HepG2 (cell line): ENCODE measurements around the gene CST3. TPM values are rescaled to one million over a fixed set of nuclear protein-coding genes. Genes with fewer than 3 reads are reported as not detected.

Experiments used
- ATF5 ChIP-seq: sonication (generic); formaldehyde crosslinking; IDR thresholded peaks from 2 replicates; pipeline ENCODE4 v1.4.0; 2020; ENCODE audit warnings: mild to moderate bottlenecking, low read depth, missing genetic modification reagents
- ELF1 ChIP-seq: sonication (generic); formaldehyde crosslinking; IDR thresholded peaks from 2 replicates; pipeline ENCODE4 v1.4.0; 2020; ENCODE audit warnings: missing genetic modification reagents
- HOXD1 ChIP-seq: sonication (generic); formaldehyde crosslinking; IDR thresholded peaks from 2 replicates; pipeline ENCODE4 v1.5.0; 2020; ENCODE audit warnings: missing genetic modification reagents
- JARID2 ChIP-seq: sonication (generic); formaldehyde crosslinking; IDR thresholded peaks from 2 replicates; pipeline ENCODE4 v1.8.1; 2023; ENCODE audit warnings: missing genetic modification reagents, inconsistent platforms; ENCODE audit not compliant: insufficient replicate concordance
- MXD3 ChIP-seq: IDR thresholded peaks from 2 replicates; pipeline ENCODE4 v1.6.1; 2016; ENCODE audit warnings: mild to moderate bottlenecking, missing biosample characterization, missing genetic modification reagents
- MYPOP ChIP-seq: sonication (generic); formaldehyde crosslinking; IDR thresholded peaks from 2 replicates; pipeline ENCODE4 v1.8.1; 2023; ENCODE audit warnings: mild to moderate bottlenecking, moderate library complexity, missing genetic modification reagents
- NFAT5 ChIP-seq: sonication (generic); formaldehyde crosslinking; IDR thresholded peaks from 2 replicates; pipeline ENCODE4 v1.4.0; 2020; ENCODE audit warnings: missing genetic modification reagents
- NFATC3 ChIP-seq: sonication (generic); formaldehyde crosslinking; IDR thresholded peaks from 2 replicates; pipeline ENCODE4 v1.5.1; 2020; ENCODE audit warnings: mild to moderate bottlenecking, missing genetic modification reagents
- PAXIP1 ChIP-seq: sonication (generic); formaldehyde crosslinking; conservative IDR thresholded peaks from 2 replicates; pipeline ENCODE4 v1.4.0; 2020; ENCODE audit warnings: mild to moderate bottlenecking, missing genetic modification reagents, moderate library complexity
- PHF20 ChIP-seq: sonication (generic); formaldehyde crosslinking; IDR thresholded peaks from 2 replicates; pipeline ENCODE4 v1.5.0; 2020; ENCODE audit warnings: mild to moderate bottlenecking, missing genetic modification reagents
- TAF15 ChIP-seq: fragments of 200-400 bp; formaldehyde crosslinking; IDR thresholded peaks from one replicate; pipeline ENCODE4 v1.6.1; 2018; ENCODE audit warnings: mild to moderate bottlenecking, low read depth, low read length; ENCODE audit not compliant: poor library complexity, severe bottlenecking
- THAP11 ChIP-seq: IDR thresholded peaks from 2 replicates; pipeline ENCODE4 v1.6.1; 2016; ENCODE audit warnings: missing biosample characterization, missing genetic modification reagents
- YY1 ChIP-seq: IDR thresholded peaks from 2 replicates; pipeline ENCODE4 v1.6.1; 2011; ENCODE audit warnings: low read length, low read depth, moderate library complexity, mild to moderate bottlenecking; ENCODE audit not compliant: insufficient read depth, insufficient replicate concordance
- ZNF143 ChIP-seq: sonication (generic); formaldehyde crosslinking; IDR thresholded peaks from 2 replicates; pipeline ENCODE4 v1.4.0; 2020; ENCODE audit warnings: missing genetic modification reagents
- ZNF562 ChIP-seq: sonication (generic); formaldehyde crosslinking; IDR thresholded peaks from 2 replicates; pipeline ENCODE4 v1.8.0; 2022; ENCODE audit warnings: missing genetic modification reagents, borderline replicate concordance
- ZNF605 ChIP-seq: sonication (generic); formaldehyde crosslinking; IDR thresholded peaks from 2 replicates; pipeline ENCODE4 v1.8.0; 2022; ENCODE audit warnings: mild to moderate bottlenecking, missing genetic modification reagents
- ZNF652 ChIP-seq: IDR thresholded peaks from 2 replicates; pipeline ENCODE4 v1.6.1; 2016; ENCODE audit warnings: low read depth, borderline replicate concordance
- polyA plus RNA-seq, 8 experiments: library from polyadenylated mRNA; depleted of rRNA in 3 of 8; stranded (reverse) in 7 of 8; unstranded in 1 of 8; fragments of >200 nt; fragmentation: Illumina TruSeq in 4 of 8; extraction: Trizol in 4 of 8; gene quantifications; 2 replicates each; pipeline versions ENCODE4 v1.2.1 to v1.2.3, GENCODE V29; 2011 to 2016; ENCODE audit warnings: low read depth in 4 of 8, missing spikeins in 1 of 8, mixed read lengths in 1 of 8; ENCODE audit not compliant: insufficient read depth in 1 of 8
- total RNA-seq, 5 experiments: library from RNA; depleted of rRNA; stranded (reverse); fragments of >200 nt; fragmentation: Illumina TruSeq; extraction: Trizol; gene quantifications; 2 replicates each; pipeline ENCODE4 v1.2.3, GENCODE V29; 2016; ENCODE audit warnings: low read depth in 1 of 5

Gene CST3
- total and polyA plus RNA-seq, 2 of the 13 experiments (the other 11 are each of a cell fraction or from before 2014, with no cell fraction given): 690 to 1,005 TPM

GRCh38 chr20:23634985-23635767, 2.6 kb downstream of the CST3 start (continued):
- no peak for TF ChIP-seq MYPOP (CRISPR knock-in tag)
- no peak for TF ChIP-seq TAF15
- TF ChIP-seq ZNF143 (CRISPR knock-in tag): no peak
- TF ChIP-seq PAXIP1 (CRISPR knock-in tag): no peak
- TF ChIP-seq MXD3: no peak
- TF ChIP-seq JARID2 (CRISPR knock-in tag): no peak
- TF ChIP-seq ZNF652 (CRISPR knock-in tag): no peak
- no peak for TF ChIP-seq YY1
- TF ChIP-seq ATF5 (CRISPR knock-in tag): no peak
- no peak for TF ChIP-seq NFAT5 (CRISPR knock-in tag)
- no peak for TF ChIP-seq NFATC3
- TF ChIP-seq ZNF562: no peak
- no peak for TF ChIP-seq ELF1 (CRISPR knock-in tag)
- no peak for TF ChIP-seq PHF20 (CRISPR knock-in tag)
- no peak for TF ChIP-seq ZNF605 (CRISPR knock-in tag)
- no peak for TF ChIP-seq HOXD1
- no peak for TF ChIP-seq THAP11
